Liver (tissue), 9 donors: ENCODE data around the gene TMEM17. TPM values are rescaled to one million over a fixed set of nuclear protein-coding genes. Genes with fewer than 3 reads are reported as not detected.
A peak's percentile ranks its signal among the peaks of the same experiment; 100 is the strongest.

Experiments used
- DNase-seq: peaks from one replicate; pipeline ENCODE4 v3.0.0-alpha.2; 2017; ENCODE audit warnings: low spot score
- H3K27ac ChIP-seq, 2 donors: one replicate each; pipeline ENCODE4 v1.7.0; 2013; ENCODE audit warnings: inconsistent platforms in 2 of 2, low read length in 2 of 2, control low read depth in 1 of 2, low read depth in 1 of 2, mild to moderate bottlenecking in 1 of 2
- H3K27me3 ChIP-seq, 4 donors: one replicate each; pipeline versions ENCODE4 v1.6.1 to v1.7.0; 2013; ENCODE audit warnings: low read length in 3 of 4, inconsistent platforms in 1 of 4, mild to moderate bottlenecking in 1 of 4, moderate library complexity in 1 of 4; ENCODE audit not compliant: control insufficient read depth in 4 of 4, insufficient read depth in 4 of 4
- H3K36me3 ChIP-seq, 4 donors: one replicate each; pipeline versions ENCODE4 v1.6.1 to v1.7.0; 2013; ENCODE audit warnings: low read length in 3 of 4, mild to moderate bottlenecking in 3 of 4, low read depth in 1 of 4, moderate library complexity in 1 of 4; ENCODE audit not compliant: control insufficient read depth in 4 of 4, insufficient read depth in 3 of 4
- H3K4me1 ChIP-seq, 4 donors: one replicate each; pipeline versions ENCODE4 v1.6.1 to v1.7.0; 2013; ENCODE audit warnings: low read length in 3 of 4, mild to moderate bottlenecking in 3 of 4, moderate library complexity in 1 of 4; ENCODE audit not compliant: control insufficient read depth in 4 of 4, insufficient read depth in 4 of 4
- H3K4me3 ChIP-seq, 3 donors: one replicate each; pipeline versions ENCODE4 v1.6.1 to v1.7.0; 2013; ENCODE audit warnings: low read length in 3 of 3, control low read depth in 1 of 3, low read depth in 1 of 3, mild to moderate bottlenecking in 1 of 3
- H3K9ac ChIP-seq, 2 donors: one replicate each; pipeline ENCODE4 v1.7.0; 2013; ENCODE audit warnings: low read length in 2 of 2, mild to moderate bottlenecking in 2 of 2, moderate library complexity in 2 of 2, control low read depth in 1 of 2, low read depth in 1 of 2
- H3K9me3 ChIP-seq, 4 donors: one replicate each; pipeline versions ENCODE4 v1.6.1 to v1.7.0; 2013; ENCODE audit warnings: low read length in 3 of 4; ENCODE audit not compliant: control insufficient read depth in 4 of 4
- EGR1 ChIP-seq, 2 donors: IDR thresholded peaks; 2 replicates each; pipeline ENCODE4 v1.6.1; 2016 to 2018; ENCODE audit warnings: antibody characterized with exemption in 2 of 2, low read depth in 2 of 2
- FOXA1 ChIP-seq: IDR thresholded peaks from 2 replicates; pipeline ENCODE4 v1.6.1; 2016; ENCODE audit warnings: antibody characterized with exemption
- HNF4A ChIP-seq, 2 donors: conservative IDR thresholded peaks; 2 replicates each; pipeline ENCODE4 v1.6.1; 2016; ENCODE audit warnings: antibody characterized with exemption in 2 of 2, mild to moderate bottlenecking in 2 of 2
- HNF4G ChIP-seq: IDR thresholded peaks from 2 replicates; pipeline ENCODE4 v1.6.1; 2016; ENCODE audit warnings: antibody characterized with exemption
- JUND ChIP-seq, 2 donors: IDR thresholded peaks; 2 replicates each; pipeline ENCODE4 v1.6.1; 2016; ENCODE audit warnings: antibody characterized with exemption in 2 of 2
- NR2F2 ChIP-seq: IDR thresholded peaks from 2 replicates; pipeline ENCODE4 v1.6.1; 2016; ENCODE audit warnings: antibody characterized with exemption
- RAD21 ChIP-seq, 2 donors: IDR thresholded peaks; 2 replicates each; pipeline ENCODE4 v1.6.1; 2016; ENCODE audit warnings: antibody characterized with exemption in 2 of 2, mild to moderate bottlenecking in 2 of 2
- RXRA ChIP-seq, 2 donors: IDR thresholded peaks; 2 replicates each; pipeline ENCODE4 v1.6.1; 2017 to 2018; ENCODE audit warnings: antibody characterized with exemption in 2 of 2, mild to moderate bottlenecking in 1 of 2
- SP1 ChIP-seq: IDR thresholded peaks from 2 replicates; pipeline ENCODE4 v1.6.1; 2018; ENCODE audit warnings: antibody characterized with exemption, mild to moderate bottlenecking
- TAF1 ChIP-seq: conservative IDR thresholded peaks from 2 replicates; pipeline ENCODE4 v1.6.1; 2016; ENCODE audit warnings: antibody characterized with exemption, mild to moderate bottlenecking
- YY1 ChIP-seq: IDR thresholded peaks from 2 replicates; pipeline ENCODE4 v1.6.1; 2016; ENCODE audit warnings: antibody characterized with exemption, mild to moderate bottlenecking
- WGBS: extraction: QIAGEN DNeasy Blood & Tissue Kit; methylation state at CpG from one replicate; pipeline ENCODE4 v1.1.7; 2013; 5-methylcytosine and 5-hydroxymethylcytosine counted together
- polyA plus RNA-seq, 2 donors: library from polyadenylated mRNA; stranded (reverse) in 1 of 2; unstranded in 1 of 2; fragments of 200-250 nt in 1 of 2; fragments of >200 nt in 1 of 2; fragmentation: Nextera tagmentation in 1 of 2; extraction: Ambion mirVana in 1 of 2; gene quantifications; one replicate each; pipeline versions ENCODE4 v1.2.1 to v1.2.3, GENCODE V29; 2013 to 2015
- total RNA-seq, 2 donors: library from RNA; depleted of rRNA; stranded (reverse); fragments of >200 nt; gene quantifications; one replicate each; pipeline ENCODE4 v1.2.3, GENCODE V29; 2014
- TF ChIP-seq, protein P1 (sequence below): IDR thresholded peaks from 2 replicates; pipeline ENCODE4 v1.6.1; 2016; ENCODE audit warnings: antibody characterized with exemption
- TF ChIP-seq, protein P2 (sequence below): fragments of 150-350 bp; IDR thresholded peaks from 2 replicates; pipeline ENCODE4 v1.5.1; 2017; ENCODE audit warnings: improper control_type of control experiment, low read depth, low read length; ENCODE audit not compliant: missing input control
- TF ChIP-seq, protein P3 (sequence below): IDR thresholded peaks from 2 replicates; pipeline ENCODE4 v1.6.1; 2016; ENCODE audit warnings: antibody characterized with exemption
- TF ChIP-seq, protein P4 (sequence below): IDR thresholded peaks from 2 replicates; pipeline ENCODE4 v1.6.1; 2016; ENCODE audit warnings: antibody characterized with exemption
- TF ChIP-seq, protein P5 (sequence below): IDR thresholded peaks from 2 replicates; pipeline ENCODE4 v1.6.1; 2016; ENCODE audit warnings: antibody characterized with exemption, mild to moderate bottlenecking
- donor health status: healthy.
- donor health status: healthy.
- donor health status: healthy.
- donor health status: healthy.
- donor health status: healthy.

TMEM17 gene
- total and polyA plus RNA-seq, 4 donors, result 0.70 to 1.9 (median 1.2) TPM

DNA sequence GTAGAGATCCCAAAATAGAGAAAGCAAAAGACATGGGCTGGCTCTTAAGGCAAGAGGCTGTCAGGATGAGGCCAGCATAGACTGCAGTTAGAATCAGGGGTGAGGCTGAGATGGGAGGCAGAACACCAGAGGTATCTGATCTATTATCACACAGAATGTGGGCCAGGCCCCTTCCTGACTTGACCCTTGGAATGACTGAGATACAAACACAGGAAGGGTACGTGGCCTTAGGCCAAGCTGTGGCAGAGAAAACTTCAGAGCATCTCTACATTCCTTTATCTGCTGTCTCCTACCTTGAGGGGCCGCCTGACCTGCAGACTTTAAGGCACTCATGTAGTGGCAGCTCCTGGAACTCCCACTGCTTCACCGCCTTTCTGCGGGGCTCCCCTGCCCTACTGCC lies 28.4 kb downstream of the TMEM17 start:
- H3K4me3 ChIP-seq, result no peak overlapping the region
- no peaks in the 10 kb centered on the region for H3K36me3 ChIP-seq
- no peaks in the 10 kb centered on the region for H3K9me3 ChIP-seq
- TF ChIP-seq, protein P1, sequence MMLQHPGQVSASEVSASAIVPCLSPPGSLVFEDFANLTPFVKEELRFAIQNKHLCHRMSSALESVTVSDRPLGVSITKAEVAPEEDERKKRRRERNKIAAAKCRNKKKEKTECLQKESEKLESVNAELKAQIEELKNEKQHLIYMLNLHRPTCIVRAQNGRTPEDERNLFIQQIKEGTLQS, result no peak
- TF ChIP-seq, protein P2, sequence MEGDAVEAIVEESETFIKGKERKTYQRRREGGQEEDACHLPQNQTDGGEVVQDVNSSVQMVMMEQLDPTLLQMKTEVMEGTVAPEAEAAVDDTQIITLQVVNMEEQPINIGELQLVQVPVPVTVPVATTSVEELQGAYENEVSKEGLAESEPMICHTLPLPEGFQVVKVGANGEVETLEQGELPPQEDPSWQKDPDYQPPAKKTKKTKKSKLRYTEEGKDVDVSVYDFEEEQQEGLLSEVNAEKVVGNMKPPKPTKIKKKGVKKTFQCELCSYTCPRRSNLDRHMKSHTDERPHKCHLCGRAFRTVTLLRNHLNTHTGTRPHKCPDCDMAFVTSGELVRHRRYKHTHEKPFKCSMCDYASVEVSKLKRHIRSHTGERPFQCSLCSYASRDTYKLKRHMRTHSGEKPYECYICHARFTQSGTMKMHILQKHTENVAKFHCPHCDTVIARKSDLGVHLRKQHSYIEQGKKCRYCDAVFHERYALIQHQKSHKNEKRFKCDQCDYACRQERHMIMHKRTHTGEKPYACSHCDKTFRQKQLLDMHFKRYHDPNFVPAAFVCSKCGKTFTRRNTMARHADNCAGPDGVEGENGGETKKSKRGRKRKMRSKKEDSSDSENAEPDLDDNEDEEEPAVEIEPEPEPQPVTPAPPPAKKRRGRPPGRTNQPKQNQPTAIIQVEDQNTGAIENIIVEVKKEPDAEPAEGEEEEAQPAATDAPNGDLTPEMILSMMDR, result no peak
- no peak for TF ChIP-seq HNF4A (conservative IDR thresholded peaks at IDR 0.05)
- no peak for TF ChIP-seq JUND (IDR thresholded peaks at IDR 0.05)
- TF ChIP-seq, protein P3, sequence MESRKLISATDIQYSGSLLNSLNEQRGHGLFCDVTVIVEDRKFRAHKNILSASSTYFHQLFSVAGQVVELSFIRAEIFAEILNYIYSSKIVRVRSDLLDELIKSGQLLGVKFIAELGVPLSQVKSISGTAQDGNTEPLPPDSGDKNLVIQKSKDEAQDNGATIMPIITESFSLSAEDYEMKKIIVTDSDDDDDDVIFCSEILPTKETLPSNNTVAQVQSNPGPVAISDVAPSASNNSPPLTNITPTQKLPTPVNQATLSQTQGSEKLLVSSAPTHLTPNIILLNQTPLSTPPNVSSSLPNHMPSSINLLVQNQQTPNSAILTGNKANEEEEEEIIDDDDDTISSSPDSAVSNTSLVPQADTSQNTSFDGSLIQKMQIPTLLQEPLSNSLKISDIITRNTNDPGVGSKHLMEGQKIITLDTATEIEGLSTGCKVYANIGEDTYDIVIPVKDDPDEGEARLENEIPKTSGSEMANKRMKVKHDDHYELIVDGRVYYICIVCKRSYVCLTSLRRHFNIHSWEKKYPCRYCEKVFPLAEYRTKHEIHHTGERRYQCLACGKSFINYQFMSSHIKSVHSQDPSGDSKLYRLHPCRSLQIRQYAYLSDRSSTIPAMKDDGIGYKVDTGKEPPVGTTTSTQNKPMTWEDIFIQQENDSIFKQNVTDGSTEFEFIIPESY, result no peak
- TF ChIP-seq, protein P4, sequence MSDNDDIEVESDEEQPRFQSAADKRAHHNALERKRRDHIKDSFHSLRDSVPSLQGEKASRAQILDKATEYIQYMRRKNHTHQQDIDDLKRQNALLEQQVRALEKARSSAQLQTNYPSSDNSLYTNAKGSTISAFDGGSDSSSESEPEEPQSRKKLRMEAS, result no peak
- no peak for TF ChIP-seq FOXA1
- TF ChIP-seq RAD21 (IDR thresholded peaks at IDR 0.05), result no peak
- no peak for TF ChIP-seq HNF4G
- TF ChIP-seq TAF1, result no peak
- no peak for TF ChIP-seq EGR1 (IDR thresholded peaks at IDR 0.05; ENCODE audit: low read depth in 2 of 2)
- TF ChIP-seq RXRA (IDR thresholded peaks at IDR 0.05), result no peak
- no peak for TF ChIP-seq NR2F2
- no peak for TF ChIP-seq SP1
- TF ChIP-seq, protein P5, sequence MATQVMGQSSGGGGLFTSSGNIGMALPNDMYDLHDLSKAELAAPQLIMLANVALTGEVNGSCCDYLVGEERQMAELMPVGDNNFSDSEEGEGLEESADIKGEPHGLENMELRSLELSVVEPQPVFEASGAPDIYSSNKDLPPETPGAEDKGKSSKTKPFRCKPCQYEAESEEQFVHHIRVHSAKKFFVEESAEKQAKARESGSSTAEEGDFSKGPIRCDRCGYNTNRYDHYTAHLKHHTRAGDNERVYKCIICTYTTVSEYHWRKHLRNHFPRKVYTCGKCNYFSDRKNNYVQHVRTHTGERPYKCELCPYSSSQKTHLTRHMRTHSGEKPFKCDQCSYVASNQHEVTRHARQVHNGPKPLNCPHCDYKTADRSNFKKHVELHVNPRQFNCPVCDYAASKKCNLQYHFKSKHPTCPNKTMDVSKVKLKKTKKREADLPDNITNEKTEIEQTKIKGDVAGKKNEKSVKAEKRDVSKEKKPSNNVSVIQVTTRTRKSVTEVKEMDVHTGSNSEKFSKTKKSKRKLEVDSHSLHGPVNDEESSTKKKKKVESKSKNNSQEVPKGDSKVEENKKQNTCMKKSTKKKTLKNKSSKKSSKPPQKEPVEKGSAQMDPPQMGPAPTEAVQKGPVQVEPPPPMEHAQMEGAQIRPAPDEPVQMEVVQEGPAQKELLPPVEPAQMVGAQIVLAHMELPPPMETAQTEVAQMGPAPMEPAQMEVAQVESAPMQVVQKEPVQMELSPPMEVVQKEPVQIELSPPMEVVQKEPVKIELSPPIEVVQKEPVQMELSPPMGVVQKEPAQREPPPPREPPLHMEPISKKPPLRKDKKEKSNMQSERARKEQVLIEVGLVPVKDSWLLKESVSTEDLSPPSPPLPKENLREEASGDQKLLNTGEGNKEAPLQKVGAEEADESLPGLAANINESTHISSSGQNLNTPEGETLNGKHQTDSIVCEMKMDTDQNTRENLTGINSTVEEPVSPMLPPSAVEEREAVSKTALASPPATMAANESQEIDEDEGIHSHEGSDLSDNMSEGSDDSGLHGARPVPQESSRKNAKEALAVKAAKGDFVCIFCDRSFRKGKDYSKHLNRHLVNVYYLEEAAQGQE, result no peak
- no peak for TF ChIP-seq YY1
- no peak overlapping the region for H3K9ac ChIP-seq
- 88% methylated on average over 4 of the region's 4 CpGs for WGBS
- H3K27ac ChIP-seq, result peak overlapping the region in 1 of 2 donors; percentile 36
- H3K4me1 ChIP-seq, result peaks cover 2 to 15% (median 10%) of the 10 kb centered on the region in 4 donors
- H3K27me3 ChIP-seq, result no peaks in the 10 kb centered on the region
- no peak for DNase-seq
